DMS 273 treated with DMSO at 0.1 percent for 48 hours (cell line): ENCODE results near the gene WAC.

Experiments used
- DNase-seq: peaks from one replicate; lab custom pipeline; 2025; lab: John Stamatoyannopoulos, UW

Gene WAC

DNA sequence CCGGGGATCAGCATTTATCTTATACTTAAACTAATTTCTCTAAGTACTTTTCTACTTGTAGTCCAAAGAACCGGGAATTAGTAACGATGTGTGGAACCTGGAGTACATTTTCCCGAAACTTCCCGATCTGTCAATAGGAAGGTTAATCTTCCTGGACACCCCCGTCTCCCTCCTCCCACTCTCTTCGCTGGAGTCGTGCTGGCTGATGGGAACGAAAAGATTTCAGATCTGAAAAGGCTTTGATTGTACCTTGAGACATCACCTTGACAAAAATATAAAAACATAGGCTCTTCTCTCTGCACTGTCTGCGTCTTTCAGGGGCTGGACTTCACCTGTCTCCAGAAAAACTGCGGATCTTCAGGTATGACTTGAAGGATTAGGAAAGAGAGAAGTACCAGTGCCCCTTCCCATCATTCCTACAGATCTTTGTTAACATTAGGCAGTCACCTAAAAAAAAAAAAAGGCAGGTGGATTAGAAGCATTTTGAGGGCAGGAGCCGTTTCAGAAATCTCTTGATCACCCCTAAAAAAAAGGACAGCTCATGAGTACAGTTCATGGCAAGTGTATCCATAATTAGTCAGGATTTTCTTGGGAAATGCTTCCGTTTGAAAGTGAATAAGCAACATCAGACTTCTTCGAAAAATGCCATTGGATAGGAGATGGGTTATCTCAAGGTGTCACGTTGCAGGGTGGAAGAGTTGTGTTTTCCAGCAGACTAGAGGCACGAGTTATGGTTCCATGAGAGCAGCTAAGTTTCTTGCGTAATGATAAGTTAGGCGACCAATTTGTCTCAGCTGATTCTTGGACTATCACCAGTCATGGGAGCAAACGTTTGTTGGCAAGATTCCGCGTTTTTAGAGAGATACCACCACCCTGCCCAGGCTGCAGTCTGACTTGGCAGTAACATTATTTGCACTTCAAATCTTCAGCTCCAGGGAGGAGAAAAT is 136.6 kb downstream of the WAC start:
- no peak for DNase-seq
